ENCODE data around the gene TNP2.

Gene TNP2

DNA sequence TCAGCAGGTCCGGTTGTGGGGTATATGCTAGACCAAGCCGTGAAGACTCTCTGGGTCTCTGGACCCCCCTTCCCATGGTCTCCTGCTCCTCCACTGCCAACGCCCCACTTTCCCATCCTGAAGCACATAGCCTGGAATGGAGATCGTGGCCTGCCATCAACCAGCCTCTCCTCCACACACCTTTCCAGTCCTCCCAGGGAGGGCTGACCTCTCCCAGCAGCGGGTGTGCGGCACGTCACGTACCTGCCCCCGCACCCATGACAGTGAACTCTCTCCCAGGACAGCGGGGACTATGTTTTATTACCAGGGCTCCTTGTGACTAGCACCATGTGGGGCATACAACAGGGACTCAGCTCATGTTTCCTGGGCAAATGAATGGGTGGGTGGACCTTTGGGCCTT is 2.5 kb upstream of the TNP2 start:
- TF ChIP-seq, protein P1, sequence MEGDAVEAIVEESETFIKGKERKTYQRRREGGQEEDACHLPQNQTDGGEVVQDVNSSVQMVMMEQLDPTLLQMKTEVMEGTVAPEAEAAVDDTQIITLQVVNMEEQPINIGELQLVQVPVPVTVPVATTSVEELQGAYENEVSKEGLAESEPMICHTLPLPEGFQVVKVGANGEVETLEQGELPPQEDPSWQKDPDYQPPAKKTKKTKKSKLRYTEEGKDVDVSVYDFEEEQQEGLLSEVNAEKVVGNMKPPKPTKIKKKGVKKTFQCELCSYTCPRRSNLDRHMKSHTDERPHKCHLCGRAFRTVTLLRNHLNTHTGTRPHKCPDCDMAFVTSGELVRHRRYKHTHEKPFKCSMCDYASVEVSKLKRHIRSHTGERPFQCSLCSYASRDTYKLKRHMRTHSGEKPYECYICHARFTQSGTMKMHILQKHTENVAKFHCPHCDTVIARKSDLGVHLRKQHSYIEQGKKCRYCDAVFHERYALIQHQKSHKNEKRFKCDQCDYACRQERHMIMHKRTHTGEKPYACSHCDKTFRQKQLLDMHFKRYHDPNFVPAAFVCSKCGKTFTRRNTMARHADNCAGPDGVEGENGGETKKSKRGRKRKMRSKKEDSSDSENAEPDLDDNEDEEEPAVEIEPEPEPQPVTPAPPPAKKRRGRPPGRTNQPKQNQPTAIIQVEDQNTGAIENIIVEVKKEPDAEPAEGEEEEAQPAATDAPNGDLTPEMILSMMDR (IDR thresholded peaks at IDR 0.05; ENCODE audit: low read depth, low read length): no peak
- H3K9me3 ChIP-seq (ENCODE audit: severe bottlenecking): no peaks in the 10 kb centered on the region

DNA sequence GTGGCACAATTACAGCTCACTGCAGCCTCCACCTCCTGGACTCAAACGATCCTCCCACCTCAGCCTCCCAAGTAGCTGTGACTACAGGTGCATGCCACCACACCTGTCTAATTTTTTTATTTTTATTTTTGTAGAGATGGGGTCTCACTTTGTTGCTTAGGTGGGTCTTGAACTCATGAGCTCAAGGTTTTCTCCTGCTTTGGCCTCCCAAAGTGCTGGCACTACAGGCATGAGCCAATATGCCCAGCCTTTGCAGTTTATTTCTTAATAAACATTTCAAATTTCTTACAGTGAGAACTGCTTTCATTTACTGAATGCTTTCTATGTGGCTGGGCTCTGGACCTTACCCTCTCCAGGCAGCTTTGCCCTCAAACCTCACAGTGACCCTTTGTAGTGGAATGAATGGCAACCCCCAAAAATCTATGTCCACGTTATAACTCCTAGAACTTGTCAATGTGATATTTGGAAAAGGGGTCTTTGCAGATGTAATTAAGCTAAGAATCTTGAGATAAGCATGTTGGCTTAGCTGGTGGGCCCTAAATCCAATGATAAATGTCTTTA is 1.6 kb upstream of the TNP2 start:
- Histone ChIP-seq H3K36me3 (no peaks in the 10 kb centered on the region), H3K27me3 (ENCODE audit: insufficient read depth, low read depth, severe bottlenecking) (no peaks in the 10 kb centered on the region), H3K4me3 (ENCODE audit: low read depth, low read length) (no peak overlapping the region), H3K27ac (no peak overlapping the region), H3K9me3 (ENCODE audit: severe bottlenecking) (no peaks in the 10 kb centered on the region)
- TF ChIP-seq, protein P1 (IDR thresholded peaks at IDR 0.05; ENCODE audit: low read depth, low read length): no peak
- DNase-seq: no peak

More for the DNA sequence above, 2.5 kb upstream of the TNP2 start:
- Histone ChIP-seq H3K27me3 (ENCODE audit: insufficient read depth, low read depth, severe bottlenecking) (no peaks in the 10 kb centered on the region), H3K36me3 (no peaks in the 10 kb centered on the region), H3K27ac (no peak overlapping the region), H3K4me3 (ENCODE audit: low read depth, low read length) (no peak overlapping the region)
- no peak for DNase-seq

DNA sequence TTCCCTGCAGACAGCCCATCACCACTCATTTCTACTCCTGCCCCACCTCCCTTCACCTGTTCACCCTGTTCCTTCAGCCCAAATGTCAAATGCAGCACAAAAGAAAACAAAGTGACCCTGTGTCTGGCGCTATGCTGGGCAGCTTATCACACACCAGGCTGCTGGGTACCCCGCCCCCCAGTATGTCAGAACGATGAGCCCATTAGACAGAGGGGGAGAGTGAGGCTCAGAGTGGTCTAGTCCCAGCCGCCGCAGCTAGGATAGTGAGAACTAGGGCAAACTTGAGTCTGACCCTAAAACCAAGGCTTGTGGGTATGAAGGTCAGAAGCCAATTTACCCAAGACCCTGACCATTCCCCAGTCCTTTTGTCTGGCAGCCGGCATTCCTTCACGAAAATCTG is 4.0 kb downstream of the TNP2 start:
- TF ChIP-seq, protein P1 (IDR thresholded peaks at IDR 0.05; ENCODE audit: low read depth, low read length): no peak
- no peaks in the 10 kb centered on the region for H3K9me3 ChIP-seq (ENCODE audit: severe bottlenecking)
- no peaks in the 10 kb centered on the region for H3K27me3 ChIP-seq (ENCODE audit: insufficient read depth, low read depth, severe bottlenecking)
- DNase-seq: no peak
- no peak overlapping the region for H3K27ac ChIP-seq
- no peaks in the 10 kb centered on the region for H3K36me3 ChIP-seq
- no peak overlapping the region for H3K4me3 ChIP-seq (ENCODE audit: low read depth, low read length)

DNA sequence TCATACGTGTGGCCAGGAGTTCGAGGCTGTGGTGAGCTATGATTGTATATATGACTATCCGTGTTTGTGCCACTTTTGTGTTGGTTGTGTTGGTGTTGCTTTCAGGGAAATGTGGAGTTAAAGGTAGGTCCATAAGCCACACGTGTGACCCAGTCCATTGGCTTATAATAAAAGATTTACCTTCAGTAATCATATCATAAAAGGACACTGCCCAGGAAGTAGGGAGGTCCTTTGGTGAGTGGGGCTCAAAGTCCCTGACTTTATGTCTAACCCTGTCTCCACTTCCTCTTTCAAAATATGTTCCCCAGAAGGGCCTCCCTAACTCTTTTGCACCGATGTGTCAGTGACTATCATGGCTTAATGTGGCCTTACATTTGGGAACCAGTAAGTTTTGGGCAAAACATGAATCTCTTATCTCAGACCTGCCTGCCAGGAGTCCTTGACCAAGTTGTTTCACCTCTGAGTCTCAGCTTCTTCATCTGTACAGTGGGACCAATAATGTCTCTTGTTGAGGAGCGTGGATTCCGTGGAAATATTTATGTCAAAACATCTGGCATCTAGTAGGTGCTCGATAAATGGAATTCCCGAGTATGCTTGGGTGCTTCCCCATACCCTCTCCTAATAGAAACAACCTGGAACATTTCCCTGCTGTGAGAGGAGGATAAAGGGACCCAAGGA is 4.8 kb downstream of the TNP2 start:
- no peak for DNase-seq
- no peaks in the 10 kb centered on the region for H3K9me3 ChIP-seq (ENCODE audit: severe bottlenecking)
- H3K36me3 ChIP-seq: no peaks in the 10 kb centered on the region
- TF ChIP-seq, protein P1 (IDR thresholded peaks at IDR 0.05; ENCODE audit: low read depth, low read length): no peak
- H3K27ac ChIP-seq: no peak overlapping the region
- no peak overlapping the region for H3K4me3 ChIP-seq (ENCODE audit: low read depth, low read length)
- H3K27me3 ChIP-seq (ENCODE audit: insufficient read depth, low read depth, severe bottlenecking): no peaks in the 10 kb centered on the region

DNA sequence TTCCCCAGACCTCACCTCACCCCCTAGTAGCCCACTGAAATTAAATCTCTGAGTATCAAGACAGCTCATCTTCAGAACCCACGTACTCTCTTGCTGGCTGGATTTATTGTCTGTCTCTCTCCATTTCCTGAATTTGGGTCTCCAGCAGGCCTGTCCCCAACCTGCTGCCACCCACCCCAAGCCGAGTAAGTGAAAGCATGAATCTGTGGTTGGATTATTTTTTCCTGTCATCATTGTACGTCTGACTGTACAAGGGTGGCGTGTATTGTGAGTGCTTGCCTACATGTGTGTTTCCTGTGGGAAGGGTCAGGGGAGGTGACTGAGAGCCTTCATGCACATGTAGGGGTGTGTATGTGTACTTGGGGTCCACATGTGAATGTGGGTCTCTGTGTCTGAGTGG is 5.4 kb downstream of the TNP2 start:
- Histone ChIP-seq H3K27ac (no peak overlapping the region), H3K27me3 (ENCODE audit: insufficient read depth, low read depth, severe bottlenecking) (no peaks in the 10 kb centered on the region), H3K4me3 (ENCODE audit: low read depth, low read length) (no peak overlapping the region), H3K36me3 (no peaks in the 10 kb centered on the region), H3K9me3 (ENCODE audit: severe bottlenecking) (no peaks in the 10 kb centered on the region)
- no peak for DNase-seq
- TF ChIP-seq, protein P1 (IDR thresholded peaks at IDR 0.05; ENCODE audit: low read depth, low read length): no peak

DNA sequence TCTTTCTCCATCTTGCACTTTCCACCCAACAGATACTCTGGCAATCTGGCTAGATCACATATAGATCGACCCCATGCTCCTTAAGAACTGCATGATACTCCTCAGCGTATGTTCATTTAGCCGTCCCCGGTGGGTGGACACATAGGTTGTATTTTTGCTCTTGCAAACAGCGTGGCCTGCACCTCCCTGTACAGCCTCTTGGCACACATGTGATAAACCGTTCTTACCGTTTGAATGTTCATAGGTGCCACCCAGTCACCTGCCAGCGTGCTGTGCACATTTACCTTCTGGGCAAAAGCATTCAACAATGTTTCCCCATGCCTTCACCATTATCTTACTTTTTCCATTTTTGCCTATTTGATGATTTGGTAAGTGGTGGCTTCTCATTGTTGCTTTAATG is 6.2 kb downstream of the TNP2 start:
- no peak for DNase-seq
- Histone ChIP-seq H3K27me3 (ENCODE audit: insufficient read depth, low read depth, severe bottlenecking) (no peaks in the 10 kb centered on the region), H3K9me3 (ENCODE audit: severe bottlenecking) (no peaks in the 10 kb centered on the region), H3K27ac (no peak overlapping the region), H3K4me3 (ENCODE audit: low read depth, low read length) (no peak overlapping the region), H3K36me3 (no peaks in the 10 kb centered on the region)
- TF ChIP-seq, protein P1 (IDR thresholded peaks at IDR 0.05; ENCODE audit: low read depth, low read length): no peak

All from WERI-Rb-1 (cell line).